ENCODE data around the gene ALOX12B.

DNA sequence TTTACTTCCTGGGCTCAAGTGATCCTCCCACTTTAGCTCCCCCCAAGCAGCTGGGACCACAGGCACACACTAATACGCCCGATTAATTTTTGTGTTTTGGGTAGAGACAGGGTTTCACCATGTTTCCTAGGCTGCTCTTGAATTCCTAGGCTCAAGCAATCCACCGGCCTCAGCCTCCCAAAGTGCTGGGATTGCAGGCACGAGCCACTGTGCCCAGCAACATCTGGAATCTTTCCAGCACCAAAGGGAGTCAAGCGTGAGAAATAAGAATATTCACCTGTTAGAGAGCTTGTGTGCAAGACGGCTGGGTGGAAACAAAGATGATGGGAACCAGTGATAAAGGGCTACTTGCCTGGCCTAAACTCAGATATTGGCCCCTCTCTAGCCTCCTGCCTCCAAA, 14.2 kb upstream of the ALOX12B start:
- no peak for TF ChIP-seq CTCF (IDR thresholded peaks at IDR 0.05)
- TF ChIP-seq POLR2A (IDR thresholded peaks at IDR 0.05), result no peak

Data from right lobe of liver (tissue), 4 donors.